Mucosa of gallbladder (tissue), 1 donor: ENCODE data around the gene PLOD2. TPM values are rescaled to one million over a fixed set of nuclear protein-coding genes. Genes with fewer than 3 reads are reported as not detected.

ENCODE experiments used
- DNase-seq: peaks from one replicate; pipeline ENCODE4 v3.0.0-alpha.2; 2020; ENCODE audit warnings: low spot score
- total RNA-seq: library from RNA; stranded (reverse); gene quantifications from one replicate; pipeline ENCODE4 v1.2.1, GENCODE V29; 2021
- donor health status: DM: no; HTN: no; CAD: no.

PLOD2 gene
- 72.8 TPM for total RNA-seq

DNA sequence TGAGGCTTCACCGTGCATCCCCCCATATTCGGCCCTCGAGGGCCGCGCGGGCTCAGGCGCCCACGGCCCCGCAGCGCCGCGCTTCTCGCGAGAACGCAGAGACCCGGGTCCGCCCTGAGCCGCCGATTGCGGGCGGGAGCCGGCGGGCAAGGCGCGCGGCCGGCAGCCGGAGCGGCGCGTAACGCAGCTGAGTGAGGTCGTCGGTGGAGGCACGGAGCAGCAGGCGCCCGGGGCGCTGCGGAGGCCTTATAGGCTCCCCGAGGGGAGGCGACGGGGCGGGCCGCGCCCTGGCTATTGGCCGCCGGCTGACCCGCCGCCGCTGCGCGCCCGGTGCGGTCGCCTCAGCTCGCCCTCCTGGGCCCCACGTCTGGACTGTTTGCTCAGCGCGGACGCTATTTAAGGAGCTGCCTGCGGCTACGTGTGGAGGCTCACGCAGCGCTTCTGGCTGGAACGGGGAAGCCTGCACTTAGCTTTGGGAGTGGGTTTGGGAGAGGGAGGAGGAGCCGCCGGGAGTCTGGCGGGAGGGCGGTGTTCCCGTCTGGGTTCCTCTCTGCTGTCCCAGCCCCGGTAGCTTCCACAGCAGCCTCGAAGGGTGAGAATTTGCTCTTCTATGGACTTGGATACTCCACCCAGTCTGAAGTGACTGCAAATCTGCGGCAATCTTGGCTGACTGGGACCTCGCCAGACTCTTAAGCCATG is at the start of gene PLOD2:
Gene PLOD2 (minus strand): TSS at position 221 of the 699 bp plus-strand sequence. CDS start 195 bp downstream, at position 26.
- DNase-seq: peak; percentile 80

DNA sequence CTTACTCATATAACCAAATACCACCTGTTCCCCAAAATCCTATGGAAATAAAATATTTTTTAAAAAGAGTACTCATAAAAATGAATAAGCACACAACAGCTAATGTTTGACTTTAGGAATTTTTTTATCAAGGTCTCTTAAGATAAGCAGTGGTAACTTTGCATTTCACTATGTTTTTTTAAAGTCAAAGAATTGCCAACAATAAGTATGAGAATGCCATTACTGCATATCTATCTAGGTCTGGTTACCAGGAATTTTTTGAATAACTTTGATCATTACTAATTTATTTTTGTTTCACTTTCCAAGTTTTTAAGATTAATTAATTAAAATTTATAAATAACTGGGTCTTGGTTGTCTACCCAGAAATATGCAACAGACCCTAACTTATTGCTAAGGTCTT is 48.4 kb upstream of the PLOD2 start:
- DNase-seq: no peak

DNA sequence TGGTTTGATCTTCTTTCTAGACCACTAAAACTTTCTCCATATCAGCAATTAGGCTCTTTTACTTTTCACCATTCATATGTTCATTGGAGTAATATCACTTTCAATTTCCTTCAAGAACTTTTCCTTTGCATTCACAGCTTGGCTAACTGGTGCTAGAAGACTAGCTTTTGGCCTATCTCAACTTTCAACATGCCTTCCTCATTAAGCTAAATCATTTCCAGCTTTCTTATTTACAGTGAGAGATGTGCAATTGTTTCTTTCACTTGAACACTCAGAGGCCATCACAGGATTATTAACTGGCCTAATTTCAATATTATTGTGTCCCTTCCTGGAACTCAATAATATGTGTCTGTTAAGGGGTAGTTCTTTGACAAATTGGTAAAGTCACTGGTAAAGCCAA is 42.8 kb upstream of the PLOD2 start:
- no peak for DNase-seq

DNA sequence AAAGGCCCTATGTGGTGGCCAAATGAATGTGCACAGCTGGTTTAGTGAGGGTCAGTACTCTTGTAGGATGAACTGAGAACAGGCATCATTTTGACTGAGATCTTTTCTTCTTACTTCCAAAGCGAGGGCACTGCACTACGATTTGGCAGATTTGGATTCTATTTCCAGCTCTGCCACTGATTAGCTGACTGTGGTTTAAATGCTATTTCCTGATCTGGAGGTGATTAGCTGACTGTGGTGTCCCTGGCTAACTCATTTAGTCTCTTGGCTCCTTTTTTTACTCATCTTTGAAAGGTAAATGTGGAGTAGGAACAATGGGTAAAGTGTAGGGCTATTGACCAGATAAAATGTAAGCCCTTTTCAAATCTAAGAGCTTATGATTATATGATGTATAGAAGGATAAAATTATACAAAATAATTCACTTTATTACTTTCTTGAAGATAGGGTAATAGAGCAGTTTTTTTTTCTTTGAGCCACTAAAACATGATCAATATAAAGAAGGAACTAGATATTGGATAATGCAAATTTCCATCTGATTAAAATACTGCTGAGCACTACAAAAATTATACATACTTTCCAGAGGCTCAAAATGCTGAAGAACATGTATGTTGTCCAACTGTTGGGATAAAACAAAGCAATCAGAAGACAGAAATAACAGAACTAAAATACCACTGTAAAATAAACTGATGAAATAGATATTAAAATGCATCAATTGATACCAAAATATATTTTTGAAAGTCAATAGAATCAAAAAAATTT is 39.7 kb upstream of the PLOD2 start:
- no peak for DNase-seq

DNA sequence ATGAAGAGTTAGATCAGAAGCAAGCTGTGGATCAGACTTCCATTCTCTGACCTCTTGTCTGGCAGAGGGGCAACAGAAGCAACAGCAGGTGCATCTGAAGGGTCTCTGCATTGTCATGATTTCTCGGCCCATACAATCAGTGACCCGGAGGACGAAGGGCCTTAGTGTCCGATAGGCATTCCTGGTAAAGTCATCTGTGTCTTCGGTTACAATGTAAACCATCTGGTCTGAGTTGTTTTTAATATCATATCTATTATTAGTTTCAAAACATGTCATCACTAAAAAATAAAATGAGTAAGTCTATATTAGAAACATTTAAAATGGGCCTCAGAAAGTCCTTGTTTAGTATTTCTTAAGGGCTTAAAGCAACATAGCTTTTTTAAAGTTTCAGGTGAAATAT is 38.8 kb upstream of the PLOD2 start:
- DNase-seq: no peak

DNA sequence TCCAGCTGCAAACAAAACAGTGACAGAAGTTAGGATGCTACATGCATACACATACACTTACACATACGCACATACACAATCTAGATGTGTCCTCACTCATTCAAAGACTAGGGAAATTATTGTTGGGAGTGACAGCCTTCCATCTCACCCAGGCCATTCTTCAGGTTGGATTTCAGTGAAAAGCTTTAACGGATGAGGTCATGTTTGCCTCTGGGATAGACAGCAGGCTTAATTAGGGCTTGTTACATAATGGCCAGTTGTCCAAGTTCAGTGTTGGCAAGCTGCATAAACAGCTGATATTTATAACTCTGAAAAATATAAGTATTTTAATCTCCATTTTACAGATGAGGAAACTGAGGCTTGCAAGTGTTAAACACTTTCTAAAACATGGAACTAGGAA is 35.8 kb upstream of the PLOD2 start:
- no peak for DNase-seq

DNA sequence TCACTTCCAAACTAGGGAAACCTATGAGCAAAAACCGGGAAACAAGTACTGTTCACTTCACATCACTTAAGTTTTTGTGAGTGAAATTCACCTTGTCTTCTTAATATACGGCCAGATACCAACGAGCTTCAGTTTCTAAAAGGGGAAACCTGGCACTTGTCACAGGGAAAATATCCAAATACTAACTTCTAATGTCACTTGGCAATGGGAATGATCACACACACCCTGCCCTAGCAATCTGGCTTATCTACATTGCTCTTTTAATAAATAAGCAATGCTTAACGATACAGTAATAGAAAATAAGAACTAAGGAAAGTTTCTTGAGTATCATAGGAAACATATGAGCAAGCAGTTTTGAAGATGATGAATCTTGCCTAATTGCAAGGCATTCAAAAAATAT is 34.6 kb upstream of the PLOD2 start:
- no peak for DNase-seq

DNA sequence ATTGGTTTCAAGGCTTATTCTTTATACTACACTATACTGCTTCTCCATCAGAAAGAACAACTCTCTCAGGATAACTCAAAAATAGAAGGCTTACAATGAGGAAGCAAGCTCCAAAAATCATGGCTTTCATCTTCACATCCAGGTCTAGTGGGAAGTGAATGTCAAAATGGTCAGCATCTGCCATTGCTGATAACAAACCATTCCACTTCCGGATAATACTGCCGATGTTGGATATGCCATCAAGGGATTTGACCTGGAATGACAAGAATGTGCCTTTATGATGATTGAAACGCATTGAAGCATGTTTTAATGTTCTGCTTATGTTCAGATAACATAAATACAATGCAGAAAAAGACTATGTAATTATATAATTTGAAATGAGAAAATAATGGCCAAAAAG is 34.0 kb upstream of the PLOD2 start:
- no peak for DNase-seq

DNA sequence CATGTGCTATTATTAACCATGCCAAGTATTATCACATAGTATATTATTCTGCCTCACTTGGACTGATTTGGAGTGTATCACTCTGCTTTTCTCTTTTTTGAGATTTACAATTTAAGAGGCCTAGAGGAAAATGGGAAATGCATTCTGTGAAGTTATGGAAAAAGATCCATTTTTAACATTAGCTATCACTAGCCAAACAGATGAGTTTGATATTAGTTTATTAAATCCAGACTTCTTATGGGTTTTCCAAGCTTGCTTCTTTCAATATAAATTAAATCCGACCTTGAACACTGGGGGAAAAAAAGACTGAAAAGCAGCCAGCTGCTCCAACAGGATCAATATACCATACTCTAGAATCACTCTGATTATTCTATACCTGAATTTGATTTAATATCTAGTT is 30.1 kb upstream of the PLOD2 start:
- DNase-seq: no peak

DNA sequence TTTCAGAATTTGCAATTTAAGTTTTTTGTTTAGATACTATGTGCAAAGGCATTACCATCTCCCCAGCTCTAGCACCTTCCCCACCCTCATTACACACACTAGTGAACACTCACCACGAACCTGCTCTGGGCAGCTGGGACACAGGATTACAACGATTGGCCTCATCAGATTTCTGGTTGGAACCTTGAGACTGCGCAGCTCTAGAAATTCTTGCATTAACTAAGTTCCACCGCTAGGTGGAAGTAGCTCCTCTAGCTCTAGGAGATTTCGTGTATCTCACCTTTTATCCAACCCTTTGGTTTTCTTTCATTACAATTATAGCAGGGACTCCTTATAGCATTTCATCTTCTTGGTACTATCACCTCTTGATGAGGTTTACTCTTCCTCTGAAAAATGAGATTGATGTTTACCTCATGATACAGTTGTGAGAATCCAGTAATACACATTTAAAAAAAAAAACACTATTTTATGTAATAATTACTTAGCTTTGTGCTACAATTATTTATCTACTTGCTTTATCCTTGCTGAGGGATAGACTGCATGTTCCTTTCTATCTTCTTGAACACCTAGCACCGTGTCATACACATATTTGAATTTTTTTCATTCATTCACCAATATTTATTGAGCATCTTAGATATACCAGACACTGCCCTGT is 28.7 kb upstream of the PLOD2 start:
- DNase-seq: no peak

DNA sequence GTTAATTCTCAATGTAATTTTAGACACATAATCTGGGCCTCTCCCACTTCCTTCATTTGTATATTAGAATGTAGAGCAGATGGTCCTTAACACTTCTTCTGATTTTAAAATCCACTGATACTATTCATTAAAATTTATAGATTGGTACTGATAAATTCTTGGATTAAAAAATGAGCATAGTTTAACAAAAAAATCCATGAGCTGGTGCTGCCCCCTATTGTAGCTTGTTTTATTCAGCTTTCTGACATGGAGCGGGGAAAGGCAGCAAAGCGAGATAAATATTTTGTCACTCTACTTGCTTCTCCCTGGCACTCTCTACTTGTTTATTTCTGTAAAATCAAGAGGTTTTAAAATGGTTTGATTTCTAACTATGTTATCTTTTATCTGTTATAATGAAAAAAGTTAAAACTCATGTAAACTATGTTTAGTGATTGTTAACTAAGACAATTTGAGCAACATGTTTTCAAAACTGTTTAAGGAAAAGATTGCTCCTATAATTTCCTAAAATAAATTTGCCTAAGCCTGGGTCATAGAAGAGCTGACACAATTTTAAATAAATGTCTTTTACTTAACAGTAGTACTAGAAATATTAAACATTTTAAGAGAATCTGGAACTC is 26.5 kb upstream of the PLOD2 start:
- DNase-seq: no peak

DNA sequence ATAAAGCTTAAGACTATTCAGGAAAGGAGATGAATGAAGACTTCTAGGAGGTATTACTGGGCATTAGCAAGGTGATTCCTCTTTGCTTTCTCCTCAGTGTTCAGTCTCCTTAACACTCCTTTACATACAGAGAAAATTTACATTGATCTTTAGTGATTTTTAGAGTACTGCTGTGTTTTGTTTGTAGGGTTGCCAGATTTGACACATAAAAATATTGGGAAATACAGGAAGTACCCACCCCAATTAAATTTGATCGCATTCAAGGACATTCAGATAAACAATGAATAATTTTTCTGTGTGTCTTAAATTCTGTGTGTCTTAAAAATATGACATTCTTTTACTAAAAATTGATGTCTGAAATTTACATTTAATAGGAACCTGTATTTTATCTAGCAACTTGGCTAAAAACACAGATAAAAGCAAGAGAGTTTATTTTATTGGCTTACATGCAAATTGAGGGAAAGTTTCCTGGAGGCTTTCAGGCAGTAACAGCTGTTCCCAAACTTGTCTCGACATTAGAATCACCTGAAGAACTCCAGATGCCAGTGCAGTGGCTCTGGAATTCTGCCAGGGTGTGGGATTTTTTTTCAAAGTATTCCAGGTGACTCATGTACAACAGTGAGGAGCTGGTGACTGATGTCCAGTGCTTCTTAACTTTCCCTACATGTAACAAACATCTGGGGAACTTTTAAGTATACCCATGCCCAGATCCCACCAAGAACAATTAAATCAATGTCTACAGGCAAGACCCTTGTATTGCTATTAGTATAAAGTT is 23.4 kb upstream of the PLOD2 start:
- DNase-seq: no peak

DNA sequence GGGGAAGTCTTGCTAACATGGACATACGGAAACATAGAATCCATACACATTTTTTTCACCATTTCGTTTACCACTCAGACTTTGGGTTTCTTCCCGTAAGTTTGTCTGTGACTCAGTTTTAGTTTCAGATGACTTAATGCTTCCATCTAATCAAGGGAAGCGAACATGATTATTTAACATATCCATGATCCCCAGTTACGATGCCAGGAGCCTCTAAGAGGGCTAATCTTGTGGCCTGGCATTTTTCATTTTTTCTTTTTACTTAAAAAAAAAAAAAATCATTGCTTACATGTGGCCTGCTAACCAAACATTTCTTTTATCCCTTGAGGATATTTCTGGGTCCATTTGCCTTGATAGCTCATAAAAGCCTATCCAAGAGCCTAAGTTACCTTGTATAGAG is 20.2 kb upstream of the PLOD2 start:
- no peak for DNase-seq

DNA sequence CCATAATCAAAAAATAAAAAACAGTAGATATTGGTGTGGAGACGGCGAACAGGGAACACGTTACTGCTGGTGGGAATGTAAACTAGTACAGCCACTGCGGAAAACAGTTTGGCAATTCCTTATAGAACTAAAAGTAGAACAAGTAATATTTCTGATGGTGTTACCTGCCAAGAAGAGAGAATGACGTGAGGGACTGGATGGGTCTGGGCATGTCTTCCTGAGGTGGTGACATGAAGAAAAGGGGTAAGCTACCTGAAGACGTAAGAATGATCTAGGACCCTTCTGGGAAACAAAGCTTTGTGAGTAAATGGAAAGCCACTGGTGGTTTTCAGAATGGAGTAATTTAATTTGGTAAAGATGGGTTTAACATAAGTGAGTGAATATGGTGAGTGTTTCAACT is 19.4 kb upstream of the PLOD2 start:
- DNase-seq: no peak

DNA sequence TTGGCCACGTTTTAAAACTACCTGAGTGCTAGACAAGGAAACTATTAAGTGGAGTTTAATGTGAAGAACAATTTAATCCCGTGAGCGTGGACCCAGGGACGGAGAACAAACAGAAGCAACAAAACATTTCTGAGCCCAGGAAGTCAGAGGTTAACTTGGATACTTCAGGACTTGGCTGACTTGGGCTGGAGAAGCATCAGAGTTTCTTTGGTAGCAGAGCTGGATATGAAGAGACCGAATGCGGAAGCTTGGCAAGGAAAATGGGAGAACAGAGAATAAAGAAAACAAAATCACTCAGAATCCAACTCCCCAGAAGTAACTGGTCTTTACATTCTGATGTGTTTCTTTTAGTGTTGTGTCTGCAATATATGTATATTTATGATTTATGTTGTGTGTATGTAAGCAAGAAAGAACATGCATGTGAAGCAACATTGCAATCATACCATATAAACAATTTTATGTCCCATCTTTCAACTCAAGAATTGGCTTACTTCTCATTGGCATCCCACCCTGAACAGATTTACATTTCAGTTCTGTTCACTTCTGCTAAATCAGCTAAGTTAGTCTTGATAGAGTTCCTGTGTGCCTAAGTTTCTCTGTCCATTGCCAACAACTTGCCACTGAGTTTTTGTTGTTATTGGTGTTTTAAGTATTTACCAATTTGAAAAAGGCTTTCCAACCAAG is 17.2 kb upstream of the PLOD2 start:
- DNase-seq: no peak

DNA sequence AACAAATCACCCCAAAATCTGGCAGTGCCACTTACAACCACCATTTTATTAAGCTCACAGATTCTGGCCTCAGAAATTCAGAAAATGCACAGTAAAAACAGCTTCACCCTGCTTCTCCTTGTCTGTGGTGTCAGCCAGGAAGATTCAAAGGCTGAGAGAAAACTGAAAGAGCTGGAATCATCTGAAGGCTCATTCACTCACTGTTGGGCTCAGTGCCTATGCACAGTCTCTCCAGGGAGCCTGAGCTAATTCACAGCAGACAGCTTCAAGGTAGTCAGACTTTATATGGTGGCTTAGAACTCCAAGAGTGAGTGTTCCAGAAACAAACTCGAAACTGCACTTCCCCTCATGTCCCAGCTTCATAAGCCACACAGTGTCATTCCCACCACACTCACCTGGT is 16.5 kb upstream of the PLOD2 start:
- no peak for DNase-seq

DNA sequence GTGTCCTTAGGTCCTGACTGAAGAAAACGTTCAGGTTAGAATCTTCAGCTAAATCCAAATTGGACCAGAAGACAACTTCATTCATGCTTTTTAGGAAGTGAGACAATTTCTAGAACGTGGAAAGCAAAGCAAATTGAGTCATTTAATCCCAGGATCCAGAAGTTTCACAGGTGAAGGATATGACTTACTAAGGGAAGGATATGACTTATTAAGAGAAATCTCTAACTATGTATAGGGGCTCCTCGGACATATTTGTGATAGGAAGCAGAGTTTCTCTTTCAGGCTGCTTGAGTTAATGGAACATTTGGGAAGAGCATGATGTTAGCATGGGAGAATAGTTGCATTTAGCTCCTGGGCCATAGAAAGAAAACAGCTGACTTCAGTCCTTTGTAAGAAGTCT is 16.1 kb upstream of the PLOD2 start:
- no peak for DNase-seq

DNA sequence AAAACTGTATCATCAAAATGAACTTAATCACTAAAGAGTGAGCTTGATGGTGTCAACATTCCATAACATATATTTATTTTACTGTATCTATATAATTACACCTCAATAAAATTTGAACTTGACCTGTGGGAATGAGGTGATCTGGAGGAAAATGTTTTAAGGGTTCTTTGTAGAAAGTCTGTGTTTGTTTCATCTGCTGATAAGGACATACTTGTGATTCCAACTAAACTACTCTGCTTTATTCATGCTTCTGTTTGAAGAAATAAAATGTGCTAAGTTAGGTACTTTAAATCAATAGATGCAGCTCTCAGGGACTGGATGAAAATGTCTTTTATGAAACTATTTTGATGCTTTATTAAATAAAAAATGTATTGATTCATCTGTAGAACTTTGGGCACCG is 11.6 kb upstream of the PLOD2 start:
- DNase-seq: no peak

DNA sequence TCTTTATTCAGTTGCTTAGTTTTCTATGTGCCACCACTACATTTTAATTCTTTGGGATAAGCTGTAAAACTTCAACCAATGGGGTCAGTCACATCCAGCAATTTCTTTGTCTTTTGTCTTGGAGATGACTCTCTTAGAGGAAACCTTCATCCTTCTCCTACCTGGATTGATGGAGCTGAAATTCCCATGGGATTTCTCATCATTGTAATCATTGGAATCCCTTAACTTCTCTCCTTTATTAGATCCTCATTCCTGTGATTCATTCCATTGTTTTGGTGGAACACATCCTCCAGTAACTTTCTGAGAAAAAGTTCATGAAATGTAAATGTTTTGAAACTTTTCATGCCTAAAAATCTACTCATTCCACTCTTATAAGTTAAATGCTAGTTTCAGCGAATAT is 9.6 kb upstream of the PLOD2 start:
- DNase-seq: no peak

DNA sequence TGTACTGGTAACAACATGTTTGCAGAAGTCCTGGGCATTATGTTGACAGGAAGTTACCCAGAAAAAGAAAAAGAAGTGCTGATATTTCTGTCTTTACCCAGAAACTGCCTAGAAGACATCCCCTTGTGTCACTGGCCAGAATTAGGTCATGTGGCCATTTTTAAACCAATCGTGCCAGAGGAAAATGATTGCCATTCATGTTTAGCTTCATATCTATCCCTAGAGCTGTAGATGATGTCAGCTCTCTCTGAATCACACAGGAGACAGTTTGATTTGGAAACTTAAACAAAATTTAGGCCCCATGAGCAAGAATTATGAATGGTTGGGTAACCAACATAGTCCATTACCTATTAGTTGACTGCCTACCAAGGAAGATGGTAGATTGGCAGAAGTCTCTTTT is 8.9 kb upstream of the PLOD2 start:
- no peak for DNase-seq

DNA sequence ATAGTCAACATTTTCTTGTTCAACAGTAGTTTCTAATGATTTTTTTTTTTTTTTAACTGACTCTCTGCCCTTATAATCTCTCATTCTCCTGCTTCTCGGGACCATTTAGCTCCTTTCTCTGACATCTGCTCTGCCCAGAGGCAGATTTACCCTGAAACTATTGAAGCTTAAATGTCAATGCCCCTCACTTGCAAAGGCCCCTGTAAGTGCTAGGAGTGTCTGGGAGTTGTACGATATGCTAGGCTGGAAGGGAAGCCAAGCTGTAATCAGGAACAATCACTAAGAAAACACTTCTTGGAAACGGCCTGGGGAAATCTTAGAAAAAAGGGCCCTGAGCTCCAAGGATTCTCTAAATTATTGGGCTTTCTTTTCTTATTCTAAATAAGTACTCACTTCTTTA is 5.8 kb upstream of the PLOD2 start:
- DNase-seq: no peak
